Skin epidermis (tissue), 12 donors: ENCODE measurements around the gene CEP83.

Source experiments
- H3K27ac ChIP-seq, 21 experiments: fragments of 200-600 bp; sonication (generic) in 11 of 21; one replicate each; pipeline ENCODE4 v1.5.0; 2020; ENCODE audit warnings: mild to moderate bottlenecking in 3 of 21, inconsistent platforms in 2 of 21, moderate library complexity in 2 of 21
- H3K4me3 ChIP-seq, 7 experiments: fragments of 200-600 bp; sonication (generic) in 2 of 7; one replicate each; pipeline ENCODE4 v1.5.0; 2020; ENCODE audit warnings: inconsistent platforms in 2 of 7, mild to moderate bottlenecking in 2 of 7, moderate library complexity in 1 of 7

The CEP83 gene

GRCh38 chr12:94260717-94261116 is 198.9 kb downstream of the CEP83 start:
- peak overlapping the region in 2 of 21 experiments; percentile 80 to 95 for H3K27ac ChIP-seq

DNA sequence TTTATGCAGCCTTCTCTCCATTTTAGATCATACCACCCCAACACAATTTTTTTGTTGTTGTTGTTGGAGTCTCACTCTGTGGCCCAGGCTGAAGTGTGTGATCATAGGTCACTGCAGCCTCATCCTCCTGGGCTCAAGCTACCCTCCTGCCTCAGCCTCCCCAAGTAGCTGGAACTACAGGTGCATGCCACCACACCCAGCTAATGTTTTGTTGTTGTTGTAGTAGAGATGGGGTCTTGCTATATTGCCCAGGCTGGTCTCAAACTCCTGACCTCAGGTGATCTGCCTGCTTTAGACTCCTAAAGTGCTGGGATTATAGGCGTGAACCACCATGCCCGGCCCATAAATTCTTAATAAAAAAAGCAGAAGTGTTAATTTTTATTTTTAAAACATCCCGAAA is 199.7 kb downstream of the CEP83 start:
- Histone ChIP-seq H3K4me3 (no peak overlapping the region), H3K27ac (no peak overlapping the region)

More at GRCh38 chr12:94260717-94261116, 198.9 kb downstream of the CEP83 start:
- H3K4me3 ChIP-seq: no peak overlapping the region

DNA sequence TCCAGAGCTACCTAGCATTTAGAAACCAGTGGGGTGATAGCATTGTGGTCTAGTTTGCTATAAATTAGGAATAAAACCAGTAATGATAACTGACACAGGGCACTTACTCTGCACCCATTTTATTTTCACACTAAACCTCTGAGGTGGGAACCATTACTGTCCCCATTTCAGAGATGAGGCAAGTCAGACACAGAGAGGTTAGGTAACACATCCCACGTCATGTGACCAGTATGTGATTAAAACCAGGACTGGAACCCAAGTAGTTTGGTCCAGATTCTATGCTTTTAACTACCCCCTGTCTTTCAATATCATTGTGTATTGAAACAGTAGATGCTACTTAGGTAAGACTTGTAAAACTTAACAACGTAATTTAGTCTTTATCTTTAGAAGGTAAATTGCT is 201.1 kb downstream of the CEP83 start:
- Histone ChIP-seq H3K27ac (no peak overlapping the region), H3K4me3 (no peak overlapping the region)
